Globus pallidus (tissue), 1 donor: ENCODE data around the gene SETD5.

ENCODE experiments used
- DNase-seq: peaks from one replicate; pipeline ENCODE4 v3.0.0-alpha.2; 2015; ENCODE audit warnings: low spot score

Gene SETD5

GRCh38 chr3:9397332-9397905 is at the start of gene SETD5:
Gene SETD5, plus strand, starts transcription at chr3:9397615. Its CDS starts 31,324 bp downstream, at chr3:9428939.
- peak; percentile 96 for DNase-seq

- no peak for DNase-seq
These were observed 49.5 kb upstream of the SETD5 start for GRCh38 chr3:9347887-9348286.

- DNase-seq, result no peak
These were observed 47.9 kb upstream of the SETD5 start for GRCh38 chr3:9349321-9350117.

- no peak for DNase-seq
These were observed 45.7 kb upstream of the SETD5 start for GRCh38 chr3:9351709-9352126.

- peak; percentile 71 for DNase-seq
These were observed 44.3 kb upstream of the SETD5 start for GRCh38 chr3:9352917-9353752.

GRCh38 chr3:9361691-9362388 is 35.6 kb upstream of the SETD5 start:
- DNase-seq, result no peak

GRCh38 chr3:9362731-9363530 is 34.5 kb upstream of the SETD5 start, which contains the start of gene THUMPD3:
Gene THUMPD3, plus strand, starts transcription at chr3:9363054. Its CDS starts 2,015 bp downstream, at chr3:9365069.
- peak; percentile 91 for DNase-seq

GRCh38 chr3:9369508-9369907 is 27.9 kb upstream of the SETD5 start:
- DNase-seq, result no peak

GRCh38 chr3:9373465-9373864 is 23.9 kb upstream of the SETD5 start:
- DNase-seq, result no peak

GRCh38 chr3:9377981-9378380 is 19.4 kb upstream of the SETD5 start:
- no peak for DNase-seq

- no peak for DNase-seq
These were observed 18.1 kb upstream of the SETD5 start for GRCh38 chr3:9379327-9379726.

GRCh38 chr3:9380014-9380413 is 17.4 kb upstream of the SETD5 start:
- no peak for DNase-seq

GRCh38 chr3:9384141-9384828 is 13.1 kb upstream of the SETD5 start:
- no peak for DNase-seq

GRCh38 chr3:9385187-9386077 is 12.0 kb upstream of the SETD5 start:
- no peak for DNase-seq

GRCh38 chr3:9386078-9386459 is 11.3 kb upstream of the SETD5 start:
- no peak for DNase-seq

- no peak for DNase-seq
These were observed 10.7 kb upstream of the SETD5 start for GRCh38 chr3:9386501-9387321.

- DNase-seq, result no peak
These were observed 10.1 kb upstream of the SETD5 start for GRCh38 chr3:9387322-9387655.

GRCh38 chr3:9388142-9388541 is 9.3 kb upstream of the SETD5 start:
- no peak for DNase-seq
